ENCODE data around the gene RNF38.
"Not testable (repeated sequence)": the region's sequence is repeated elsewhere in the genome, so short reads cannot be mapped to it uniquely, and the experiment has no call there.

The RNF38 gene

DNA sequence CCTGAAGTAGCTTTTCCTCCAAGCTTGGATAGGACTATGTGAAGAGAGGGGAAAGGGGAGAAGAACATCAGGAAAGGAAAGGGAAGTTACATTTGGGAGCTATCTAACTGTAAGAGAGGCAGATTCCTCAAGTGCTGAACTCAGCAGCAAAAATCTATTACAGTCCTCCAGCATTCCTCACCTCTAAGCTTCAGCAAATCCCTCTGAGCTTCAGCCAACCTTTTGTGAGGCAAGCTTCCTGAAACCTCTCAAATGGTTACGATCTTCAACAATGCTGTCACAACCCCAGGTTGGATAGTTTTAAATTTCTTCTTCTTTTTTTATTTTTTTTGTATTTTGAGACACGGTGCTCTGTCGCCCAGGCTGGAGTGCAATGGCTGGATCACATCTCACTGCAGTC is 2.5 kb upstream of the RNF38 start:
- no peak for FAIRE-seq

DNA sequence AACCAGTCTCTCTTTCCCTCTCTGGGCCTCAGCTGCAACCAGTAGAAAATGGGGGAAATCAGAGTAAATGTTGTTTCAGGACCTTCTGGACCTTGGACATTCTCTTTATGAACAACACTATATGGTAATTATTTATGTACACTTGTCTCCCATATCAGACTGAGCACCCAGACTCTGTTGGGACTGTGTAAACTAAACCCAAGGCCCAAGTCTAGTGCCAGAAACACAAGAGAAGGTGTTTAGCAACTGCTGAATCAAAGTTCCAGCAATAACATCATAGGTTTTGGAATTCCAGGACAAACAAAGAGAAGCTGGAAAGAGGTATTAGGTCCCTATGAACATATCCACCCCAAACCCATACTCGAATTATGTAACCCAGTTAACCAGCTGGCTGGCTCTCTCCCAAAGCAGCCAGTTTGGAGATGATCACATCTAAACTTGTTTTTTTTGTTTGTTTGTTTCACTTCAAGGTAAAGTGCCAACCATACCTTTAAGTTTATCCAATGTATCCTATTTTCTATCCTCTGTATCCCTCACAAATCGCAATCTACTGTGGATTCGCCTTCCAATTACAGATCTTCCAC is 1.9 kb upstream of the RNF38 start:
- no peak for FAIRE-seq

DNA sequence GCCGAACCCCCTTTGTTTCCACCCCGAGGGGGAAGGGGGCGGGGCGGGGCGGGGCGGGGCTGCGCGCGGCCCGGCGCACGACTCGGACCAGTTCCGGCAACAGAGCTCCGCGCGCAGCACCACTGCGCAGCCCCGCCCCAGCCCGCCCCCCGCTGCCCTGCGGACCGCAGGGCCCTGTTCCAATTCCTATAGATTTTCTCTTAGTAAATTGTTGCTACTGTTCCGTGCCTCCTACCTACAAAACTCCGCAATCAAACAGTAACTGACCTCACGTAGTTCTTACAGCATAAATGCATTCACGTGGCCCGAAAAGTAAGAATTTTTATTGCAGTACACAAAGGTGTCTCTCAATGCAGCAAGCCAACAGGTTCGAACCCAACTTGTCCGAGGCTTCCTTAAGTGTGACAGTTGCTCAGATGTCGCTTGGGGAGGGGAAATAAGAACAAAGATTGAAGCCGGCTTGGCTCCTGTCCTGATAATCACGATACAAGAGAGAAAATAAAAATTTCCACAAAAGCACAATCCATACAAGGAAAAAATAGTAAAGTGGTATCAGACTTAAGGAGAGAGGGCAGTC is 1.2 kb upstream of the RNF38 start:
- no peak for FAIRE-seq

DNA sequence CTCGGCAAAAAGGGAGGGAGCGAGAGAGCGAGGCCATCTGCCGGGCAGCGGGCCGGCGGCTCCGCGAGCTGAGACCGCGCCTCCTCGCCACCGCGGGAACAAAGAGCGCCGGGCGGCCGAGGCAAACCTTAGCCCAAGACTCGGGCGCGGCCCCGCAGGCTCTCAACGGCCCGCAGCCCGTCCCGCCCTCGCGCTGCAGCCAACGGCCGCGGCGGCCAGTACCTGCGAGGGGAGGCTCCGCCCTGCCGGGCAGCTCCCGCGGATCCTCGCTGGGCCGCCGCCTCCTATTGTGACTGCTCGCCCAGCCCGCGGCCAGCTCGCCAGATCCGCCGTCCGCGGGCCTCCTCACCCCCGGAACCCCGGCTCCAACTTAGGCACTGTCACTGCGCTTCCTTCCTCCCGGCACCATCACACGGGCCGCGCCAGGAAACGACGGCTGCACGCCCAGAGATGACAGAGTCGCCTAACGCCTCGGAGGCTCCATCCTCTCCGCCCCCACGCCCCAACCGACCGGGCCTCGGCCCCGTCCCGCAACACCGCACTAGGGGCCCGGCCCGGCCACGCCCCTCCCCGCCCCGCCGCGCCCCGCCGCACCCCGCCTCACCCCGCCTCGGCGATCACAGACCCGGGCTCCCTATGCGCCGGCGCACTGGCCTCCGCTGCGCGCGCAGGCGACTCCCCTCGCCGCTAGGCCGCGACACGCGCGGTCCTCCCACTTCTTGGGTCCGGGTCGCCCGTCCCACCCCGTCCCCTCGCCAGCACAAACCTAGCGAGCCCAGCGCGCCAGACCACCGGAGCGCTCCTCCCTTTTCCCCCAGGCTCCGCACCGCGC is 479 bp upstream of the RNF38 start:
- no peak for FAIRE-seq

DNA sequence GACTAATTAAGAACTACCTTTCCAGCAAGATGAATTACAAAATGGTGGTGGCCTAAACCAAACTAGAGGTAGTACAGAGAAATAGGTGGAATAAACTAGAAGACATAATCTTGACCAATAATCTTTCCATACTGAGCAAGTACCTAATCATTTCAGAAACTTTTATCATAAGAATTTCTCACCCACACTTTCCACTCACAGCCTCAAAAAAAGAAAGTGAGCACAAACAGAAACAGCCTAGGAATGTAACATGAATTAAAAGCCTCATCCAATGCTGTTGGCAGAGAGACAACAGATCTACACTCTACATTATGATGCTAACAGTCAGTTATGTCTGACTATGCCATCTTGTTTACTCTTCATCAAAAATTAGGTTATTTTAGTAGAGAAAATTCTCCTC is 1.3 kb downstream of the RNF38 start:
- FAIRE-seq = peak; percentile 24

DNA sequence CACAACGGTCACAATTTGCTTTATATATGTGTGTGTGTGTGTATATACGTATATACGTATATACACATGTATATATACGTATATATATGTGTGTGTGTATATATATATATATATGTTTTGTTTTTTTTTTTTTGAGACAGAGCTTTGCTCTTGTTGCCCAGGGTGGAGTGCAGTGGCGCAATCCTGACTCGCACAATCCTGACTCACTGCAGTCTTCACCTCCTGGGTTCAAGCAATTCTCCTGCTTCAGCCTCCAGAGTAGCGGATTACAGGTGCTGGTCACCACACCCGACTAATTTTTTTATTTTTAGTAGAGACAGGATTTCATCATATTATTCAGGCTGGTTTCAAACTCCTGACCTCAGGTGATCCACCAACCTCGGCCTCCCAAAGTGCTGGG is 3.1 kb downstream of the RNF38 start:
- no peak for FAIRE-seq

DNA sequence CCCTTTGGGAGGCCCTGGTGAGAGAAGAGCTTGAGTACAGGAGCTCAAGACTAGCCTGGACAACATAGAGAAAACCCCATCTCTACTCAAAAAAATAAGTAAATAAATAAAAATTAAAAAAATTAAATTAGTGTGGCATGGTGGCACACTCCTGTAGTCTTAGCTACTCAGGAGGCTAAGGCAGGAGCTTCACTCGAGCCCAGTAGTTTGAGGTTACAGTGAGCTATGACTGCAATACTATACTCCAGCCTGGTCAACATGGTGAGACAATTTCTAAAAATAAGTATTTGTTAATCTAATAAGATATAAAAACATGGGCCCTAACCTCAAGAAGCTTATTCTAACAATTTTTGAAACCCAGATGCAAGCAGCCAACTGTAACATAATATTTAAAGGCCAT is 7.6 kb downstream of the RNF38 start:
- no peak for FAIRE-seq

DNA sequence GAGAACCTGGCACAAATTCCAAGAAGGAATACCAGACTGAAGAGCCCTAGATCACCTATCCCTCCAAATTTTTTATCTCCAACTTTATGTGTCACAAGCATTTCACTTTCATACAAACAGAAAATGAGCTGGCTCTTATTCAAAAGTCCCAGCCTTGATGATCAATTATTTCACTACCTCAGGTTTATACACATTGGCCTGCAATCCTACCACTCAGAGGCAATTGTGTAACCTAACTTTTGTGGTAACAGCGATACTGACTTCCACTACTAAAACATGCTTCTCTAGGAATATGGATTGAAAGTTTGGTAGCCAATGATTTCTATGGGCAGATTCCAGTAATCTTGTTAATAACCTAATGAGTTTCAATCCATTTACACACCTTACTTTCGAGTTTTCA is 10.5 kb downstream of the RNF38 start:
- FAIRE-seq = no peak

DNA sequence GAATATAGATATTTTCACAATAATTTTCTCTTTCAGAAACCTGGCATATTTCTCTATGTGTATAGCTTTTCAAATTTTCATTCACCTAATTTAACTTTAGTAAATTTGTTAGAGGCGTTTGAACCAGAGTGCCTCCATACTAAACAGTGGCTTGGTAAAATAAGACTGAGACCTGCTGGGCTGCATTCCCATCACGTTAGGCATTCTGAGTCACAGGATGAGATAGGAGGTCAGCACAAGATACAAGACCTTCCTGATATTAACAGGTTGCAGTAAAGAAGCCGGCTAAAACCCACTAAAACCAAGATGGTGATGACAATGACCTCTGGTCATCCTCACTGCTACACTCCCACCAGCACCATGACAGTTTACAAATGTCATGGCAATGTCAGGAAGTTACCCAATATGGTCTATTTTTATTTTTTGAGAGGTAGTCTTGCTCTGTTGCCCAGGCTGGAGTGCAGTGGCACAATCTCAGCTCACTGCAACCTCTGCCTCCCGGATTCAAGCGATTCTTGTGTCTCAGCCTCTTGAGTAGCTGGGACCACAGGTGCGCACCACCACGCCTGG is 13.6 kb downstream of the RNF38 start:
- FAIRE-seq = not testable (repeated sequence)

DNA sequence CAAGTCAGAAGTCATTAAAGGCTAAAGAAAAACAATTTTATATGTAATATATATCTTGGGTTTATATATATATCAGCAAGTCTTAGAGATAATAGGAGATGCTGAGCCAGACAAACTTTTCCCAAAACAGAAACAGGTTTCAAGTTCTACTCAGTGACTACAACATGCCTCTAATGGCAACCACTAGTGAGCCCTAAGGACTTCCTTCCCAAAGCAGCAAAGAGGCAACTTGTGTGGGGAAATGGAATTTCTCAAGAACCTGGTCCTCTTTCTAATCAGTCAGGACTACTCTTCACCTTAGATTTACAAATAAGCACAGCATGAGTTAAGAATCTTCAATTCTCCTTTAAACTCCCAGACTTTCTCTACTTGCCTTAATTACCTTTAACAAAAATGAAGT is 17.6 kb downstream of the RNF38 start:
- FAIRE-seq = no peak

DNA sequence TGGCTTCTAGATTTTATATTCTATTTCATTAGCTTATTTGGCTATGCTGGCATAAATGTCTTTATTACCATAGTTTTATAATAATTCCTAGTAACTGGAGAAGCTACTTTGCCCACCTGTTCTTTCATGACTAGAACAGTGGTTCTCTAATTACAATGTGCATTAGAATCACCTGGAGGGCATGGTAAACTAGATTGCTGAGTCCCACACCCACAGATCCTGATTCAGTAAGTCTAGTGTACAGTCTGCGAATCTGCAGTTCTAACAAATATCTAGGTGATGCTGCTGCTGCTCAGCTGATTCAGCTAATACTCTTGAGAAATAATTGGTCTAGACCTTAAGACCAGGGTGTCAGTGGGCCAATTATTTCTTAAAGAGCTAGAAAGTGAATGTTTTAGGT is 35.5 kb downstream of the RNF38 start:
- no peak for FAIRE-seq

DNA sequence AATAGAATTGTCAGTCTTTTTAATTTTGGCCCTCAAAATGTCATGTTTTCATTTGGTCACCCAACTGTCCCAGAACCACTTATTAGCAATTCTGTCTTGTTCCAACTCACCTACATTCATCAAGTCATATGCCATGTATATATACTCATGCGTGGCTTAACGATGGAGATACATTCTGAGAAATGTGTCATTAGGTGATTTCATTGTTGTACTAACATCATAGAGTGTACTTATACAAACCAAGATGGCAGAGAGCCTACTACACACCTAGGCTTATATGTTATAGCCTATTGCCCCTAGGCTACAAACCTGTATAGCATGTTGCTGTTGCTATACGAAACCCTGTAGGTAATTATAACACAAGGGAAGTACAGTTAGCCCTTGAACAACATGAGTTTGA is 36.6 kb downstream of the RNF38 start:
- FAIRE-seq = no peak

DNA sequence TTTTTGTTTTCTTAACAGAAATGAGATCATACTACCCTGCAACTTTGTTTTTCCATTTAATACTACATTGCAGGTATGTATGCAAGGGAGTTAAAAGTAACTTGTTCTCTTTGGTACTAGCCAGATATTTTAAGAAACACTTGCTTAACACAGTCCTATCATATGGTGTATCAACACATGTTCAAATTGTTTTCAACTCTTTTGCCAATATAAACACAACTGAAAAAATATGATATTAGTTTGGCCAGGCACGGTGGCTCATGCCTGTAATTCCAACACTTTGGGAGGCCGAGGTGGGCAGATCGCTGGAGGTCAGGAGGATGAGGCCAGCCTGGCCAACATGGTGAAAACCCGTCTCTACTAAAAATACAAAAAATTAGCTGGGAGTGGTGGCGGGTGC is 41.6 kb downstream of the RNF38 start:
- no peak for FAIRE-seq

DNA sequence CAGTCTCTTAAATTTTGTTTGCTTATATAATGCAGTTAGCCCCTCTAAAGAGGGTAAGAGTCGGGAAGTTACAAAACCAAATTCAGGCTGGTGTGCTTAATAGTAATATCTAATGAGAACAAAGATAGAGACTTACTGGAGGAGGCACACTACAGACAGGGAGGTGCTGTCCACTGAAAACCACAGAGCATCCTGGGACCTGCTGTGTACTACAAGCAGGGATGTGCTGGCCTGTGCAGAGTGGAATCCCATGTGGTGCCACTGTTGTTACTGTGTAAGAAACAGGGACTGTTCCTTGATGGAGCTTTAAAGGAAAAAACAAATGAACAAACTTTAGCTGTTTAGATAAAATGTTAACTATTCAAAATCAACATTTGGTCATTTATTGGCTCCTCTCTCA is 42.4 kb downstream of the RNF38 start:
- FAIRE-seq = no peak

DNA sequence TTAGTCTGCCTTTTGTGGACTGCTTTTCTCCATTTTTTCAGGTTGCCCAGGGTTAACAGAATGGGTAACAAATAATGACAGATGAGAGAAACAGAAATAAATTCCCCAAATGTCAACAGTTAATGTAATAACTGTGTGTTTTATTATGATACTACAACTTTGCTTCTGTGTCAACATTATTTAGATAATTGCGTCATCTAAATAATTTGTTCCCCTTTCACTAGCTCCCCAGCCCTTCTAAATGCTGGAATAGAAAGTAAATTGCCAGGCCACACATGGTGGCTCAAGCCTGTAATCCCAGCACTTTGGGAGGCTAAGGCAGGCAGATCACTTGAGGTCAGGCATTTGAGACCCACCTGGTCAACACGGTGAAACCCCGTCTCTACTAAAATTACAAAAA is 53.5 kb downstream of the RNF38 start:
- FAIRE-seq = no peak

DNA sequence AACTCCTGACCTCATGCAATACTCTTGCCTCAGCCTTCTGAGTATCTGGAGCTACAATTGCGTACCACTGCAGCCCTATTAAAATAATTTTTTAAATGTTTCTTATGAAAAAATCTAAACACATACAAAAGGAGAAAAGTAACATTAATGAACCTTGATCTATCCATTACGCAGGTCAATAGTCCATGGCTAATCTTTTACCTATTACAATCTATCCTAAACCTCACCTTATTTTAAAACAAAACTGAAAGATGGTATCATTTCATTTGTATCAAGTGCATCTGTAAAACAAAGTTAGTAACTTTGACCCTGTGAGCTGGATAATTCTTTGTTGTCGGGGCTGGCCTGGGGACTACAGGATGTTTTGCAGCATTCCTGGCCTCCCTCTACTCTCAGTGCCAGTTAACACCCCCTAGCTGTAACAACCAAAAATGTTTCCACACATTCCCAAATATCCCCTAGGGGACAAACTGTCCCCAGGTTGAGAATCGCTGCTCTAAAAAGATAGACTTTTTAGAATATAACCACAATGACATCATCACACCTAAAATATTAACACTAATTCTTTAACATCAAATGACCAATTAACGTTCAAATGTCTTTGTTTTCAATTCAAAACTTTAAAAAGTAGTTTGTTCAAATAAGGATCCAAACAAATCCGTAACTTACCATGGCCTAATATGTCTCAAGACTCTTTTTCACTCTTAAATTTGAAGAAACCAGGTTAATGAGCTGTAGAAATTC is 54.8 kb downstream of the RNF38 start:
- FAIRE-seq = no peak

DNA sequence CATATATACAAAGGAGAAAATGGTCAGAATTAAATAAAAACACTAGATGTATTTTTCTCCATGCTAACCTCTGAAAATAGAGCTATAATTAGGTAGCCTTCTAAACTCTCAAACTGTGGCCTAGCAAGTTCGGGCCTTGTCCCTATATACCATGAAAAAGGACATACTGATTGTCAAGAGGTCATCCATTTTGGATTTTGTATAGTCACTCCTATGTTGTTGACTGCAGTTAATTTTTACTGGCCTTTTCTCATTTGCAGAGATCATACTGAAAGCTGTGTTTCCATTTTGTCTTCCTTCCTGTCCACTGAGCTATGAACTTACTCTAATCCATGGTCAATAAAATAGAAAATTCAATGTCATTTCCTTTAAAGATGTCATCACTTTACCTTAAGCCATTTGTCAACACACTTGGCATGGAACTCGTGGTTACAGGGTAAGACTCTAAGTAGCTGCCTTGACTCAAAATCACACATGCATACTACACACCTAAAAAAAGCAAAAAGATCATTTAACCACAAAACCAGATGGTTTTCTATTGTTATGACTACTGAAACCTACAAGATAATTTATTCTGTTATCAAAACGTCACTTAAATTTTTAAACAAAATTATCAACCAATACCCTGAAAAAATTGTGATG is 58.0 kb downstream of the RNF38 start:
- no peak for FAIRE-seq

DNA sequence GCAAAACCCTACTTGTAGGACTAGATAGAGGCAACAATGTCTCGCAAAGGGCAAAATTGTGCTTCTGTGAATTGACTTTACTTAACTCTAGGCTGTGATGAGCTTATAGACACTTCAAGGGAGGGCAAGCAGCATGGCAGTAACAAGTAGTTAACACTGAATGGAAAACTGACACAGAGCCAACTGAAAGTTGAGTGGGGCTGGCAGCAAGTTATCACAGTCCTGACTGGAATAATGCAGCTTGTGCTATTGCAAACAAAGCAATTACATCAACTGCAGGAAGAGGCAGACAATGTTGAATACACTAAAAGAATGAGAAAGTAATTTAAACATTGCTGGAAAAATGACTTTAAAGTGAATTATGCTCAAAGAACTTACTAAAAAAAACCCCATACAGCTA is 62.2 kb downstream of the RNF38 start:
- FAIRE-seq = no peak

DNA sequence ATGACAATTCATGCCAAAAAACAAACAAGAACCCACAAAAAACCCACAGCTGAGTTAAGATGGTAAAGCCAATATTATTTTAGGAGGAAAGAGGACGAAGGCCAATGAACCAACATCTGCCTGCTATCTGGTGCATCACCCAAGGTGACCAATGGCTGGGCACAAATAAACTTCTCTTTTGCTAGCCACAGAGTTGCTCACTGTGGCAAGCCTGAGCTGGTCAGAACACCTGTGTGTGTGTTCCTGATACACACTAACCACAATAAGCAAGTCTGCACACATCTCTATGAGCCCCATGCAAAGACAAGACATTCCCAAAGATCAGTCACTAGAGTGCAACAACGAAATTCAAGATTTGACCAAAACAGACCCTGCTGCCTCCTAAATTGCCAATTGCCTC is 63.1 kb downstream of the RNF38 start:
- FAIRE-seq = no peak

DNA sequence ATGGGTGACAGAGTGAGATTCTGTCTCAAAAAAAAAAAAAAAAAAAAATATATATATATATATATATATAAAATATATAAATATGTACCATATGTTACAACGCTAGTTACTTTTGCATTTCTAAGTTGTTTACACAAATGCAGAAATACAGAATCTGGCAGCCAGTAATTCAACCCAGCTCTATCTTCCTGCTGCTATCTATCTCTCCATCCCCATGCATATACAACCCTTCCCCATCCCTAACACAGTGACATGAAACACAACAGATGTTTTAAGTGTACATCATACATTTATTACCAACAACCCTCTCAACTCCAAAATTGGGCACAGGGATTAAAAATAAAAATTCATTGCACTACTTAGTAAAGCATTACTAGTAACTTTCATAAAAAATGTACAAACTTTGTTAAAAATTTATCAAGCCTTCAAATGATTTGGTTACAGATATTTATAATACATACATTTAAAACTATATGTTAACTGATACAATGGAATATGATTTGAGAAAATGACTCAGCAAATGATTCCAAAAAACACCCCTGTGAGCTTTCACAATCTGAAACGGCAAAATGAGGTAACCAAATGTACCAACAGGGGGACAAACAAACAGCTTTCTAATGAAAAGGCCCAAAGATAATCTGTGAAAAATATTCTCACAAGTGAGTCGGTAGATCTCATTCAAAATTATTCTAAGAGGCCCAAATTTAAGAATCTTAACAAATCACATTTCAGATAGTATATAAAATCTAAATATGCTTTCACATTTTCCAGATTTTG is 63.8 kb downstream of the RNF38 start:
- no peak for FAIRE-seq

DNA sequence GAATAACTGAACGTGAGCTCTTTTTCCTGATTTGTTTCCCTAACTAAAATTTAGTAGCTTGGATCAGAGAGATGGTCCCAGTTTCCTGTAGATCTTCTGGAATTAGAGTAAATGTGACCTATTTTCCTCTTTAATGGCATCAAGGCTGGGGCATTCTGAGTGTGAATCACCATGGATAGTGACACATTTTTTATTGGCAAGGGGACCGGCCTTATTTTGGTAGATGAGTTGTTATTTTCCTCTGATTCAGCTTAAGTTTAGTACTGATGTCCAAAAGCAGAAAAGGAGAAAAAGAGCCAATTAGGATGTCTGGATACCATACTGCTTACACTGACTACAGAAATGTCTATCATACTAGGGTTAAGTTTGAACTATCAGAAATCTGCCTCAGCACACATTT is 68.1 kb downstream of the RNF38 start:
- FAIRE-seq = no peak

DNA sequence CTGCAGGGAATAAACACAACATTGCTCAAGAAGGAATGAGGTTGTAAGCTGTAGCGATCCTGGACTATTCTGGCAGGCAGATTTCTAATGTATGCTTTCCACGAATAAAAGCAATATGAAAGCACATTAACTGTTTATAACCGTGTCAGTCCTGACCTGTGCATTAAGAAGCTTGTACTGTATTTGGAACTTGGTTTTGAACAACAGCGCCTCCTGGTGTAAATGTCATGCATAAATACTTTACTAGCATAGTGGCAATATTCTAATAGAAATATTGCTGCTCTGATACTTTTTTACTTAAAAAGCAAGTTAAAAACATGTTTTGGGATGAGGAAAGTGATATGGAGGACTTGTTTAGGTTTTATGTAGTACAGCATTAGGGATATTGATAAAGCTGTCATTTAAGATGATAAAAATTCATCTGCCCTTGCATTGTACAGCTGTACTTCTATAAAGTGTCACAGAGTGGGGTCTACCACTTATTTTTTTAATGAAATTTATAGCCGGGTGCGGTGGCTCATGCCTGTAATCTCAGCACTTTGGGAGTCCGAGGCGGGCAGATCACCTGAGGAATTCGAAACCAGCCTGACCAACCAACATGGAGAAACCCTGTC is 71.2 kb downstream of the RNF38 start:
- FAIRE-seq = peak; percentile 93
